WTC11 (cell line): Measurements from ENCODE around the gene TSPAN10.

ENCODE experiments used
- CREB1 ChIP-seq: sonication (generic); formaldehyde crosslinking; IDR thresholded peaks from 2 replicates; pipeline ENCODE4 v1.8.0; 2023; ENCODE audit warnings: mild to moderate bottlenecking, missing genetic modification reagents
- MAX ChIP-seq: sonication (generic); formaldehyde crosslinking; IDR thresholded peaks from 2 replicates; pipeline ENCODE4 v1.8.0; 2022; ENCODE audit warnings: mild to moderate bottlenecking, missing genetic modification reagents
- SP1 ChIP-seq: sonication (generic); formaldehyde crosslinking; conservative IDR thresholded peaks from 2 replicates; pipeline ENCODE4 v1.8.1; 2022; ENCODE audit warnings: missing genetic modification reagents

GRCh38 chr17:81621494-81622130 lies 15.4 kb upstream of the TSPAN10 start:
- TF ChIP-seq CREB1 (CRISPR knock-in tag) (no peak), MAX (no peak), SP1 (CRISPR knock-in tag) (no peak)
